Mucosa of descending colon (tissue), 3 donors: ENCODE results near the gene UCP3. TPM values are rescaled to one million over a fixed set of nuclear protein-coding genes. Genes with fewer than 3 reads are reported as not detected.

Experiments
- ATAC-seq: fragments of 200-7000 bp; cut with Tn5 transposase; one replicate; pipeline ENCODE4 v1.9.1; 2020; ENCODE audit warnings: mild to moderate bottlenecking, moderate library complexity
- DNase-seq, 3 donors: peaks; one replicate each; pipeline ENCODE4 v3.0.0-alpha.2; 2020
- H3K36me3 ChIP-seq: fragments of 200-600 bp; one replicate; pipeline ENCODE4 v1.8.0; 2021; ENCODE audit warnings: low read depth, mild to moderate bottlenecking
- H3K4me1 ChIP-seq: fragments of 200-600 bp; one replicate; pipeline ENCODE4 v1.8.0; 2021; ENCODE audit warnings: low read depth, mild to moderate bottlenecking
- H3K4me3 ChIP-seq: fragments of 200-600 bp; one replicate; pipeline ENCODE4 v1.8.0; 2021; ENCODE audit warnings: mild to moderate bottlenecking
- H3K9me3 ChIP-seq: fragments of 200-600 bp; one replicate; pipeline ENCODE4 v1.8.0; 2021; ENCODE audit warnings: mild to moderate bottlenecking
- intact Hi-C, 2 donors: fragments of 100-400 bp; cut with DNase I in 1 of 2; cut with micrococcal nuclease in 1 of 2; formaldehyde crosslinking; loops; one replicate each; pipeline versions ENCODE4 v1.11.0 to v1.11.1; 2022; cut with DNase I, micrococcal nuclease
- total RNA-seq, 3 donors: library from RNA; stranded (reverse); fragmentation: NEBNext Ultra II Directional in 2 of 3; extraction: Animal tissue kit (Norgen Biotek cat#: 25700) in 2 of 3; gene quantifications; one replicate each; pipeline versions ENCODE4 v1.2.1 to v1.2.4, GENCODE V29; 2021 to 2023
- TF ChIP-seq, protein P1 (sequence below): fragments of 200-600 bp; IDR thresholded peaks from one replicate; pipeline ENCODE4 v1.8.0; 2022; ENCODE audit warnings: antibody characterized with exemption, mild to moderate bottlenecking
- donor health status: DM: no; HTN: no; CAD: no; lungs with moderate emphysema.
- donor health status: DM: no; HTN: no; CAD: no.
- donor health status: DM: no; HTN: yes; CAD: no.

The UCP3 gene
- total RNA-seq, 3 donors from 2014 or later, result 0.90 to 2.8 (median 2.2) TPM

DNA sequence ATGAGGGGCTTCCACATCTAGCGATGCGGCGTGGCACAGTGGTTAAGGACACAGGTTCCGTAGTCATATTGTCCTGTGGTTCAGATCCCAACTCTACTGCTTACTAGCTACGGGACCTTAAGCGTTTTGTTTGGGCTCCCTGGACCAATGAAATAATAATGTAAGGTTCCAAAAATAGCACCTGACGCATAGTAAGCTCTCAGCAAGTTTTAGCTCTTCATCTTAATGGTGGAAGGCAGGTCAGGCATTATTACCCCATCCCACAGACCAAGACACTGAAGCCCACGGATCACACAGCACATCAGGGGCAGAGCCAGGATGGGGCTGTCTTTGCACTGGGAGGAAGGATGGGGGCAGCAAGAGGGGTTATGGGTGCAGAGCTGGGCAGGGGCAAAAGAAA is 45.0 kb downstream of the UCP3 start:
- DNase-seq, result no peak
- no peak overlapping the region for H3K4me3 ChIP-seq
- ATAC-seq, result no peak
- TF ChIP-seq, protein P1, sequence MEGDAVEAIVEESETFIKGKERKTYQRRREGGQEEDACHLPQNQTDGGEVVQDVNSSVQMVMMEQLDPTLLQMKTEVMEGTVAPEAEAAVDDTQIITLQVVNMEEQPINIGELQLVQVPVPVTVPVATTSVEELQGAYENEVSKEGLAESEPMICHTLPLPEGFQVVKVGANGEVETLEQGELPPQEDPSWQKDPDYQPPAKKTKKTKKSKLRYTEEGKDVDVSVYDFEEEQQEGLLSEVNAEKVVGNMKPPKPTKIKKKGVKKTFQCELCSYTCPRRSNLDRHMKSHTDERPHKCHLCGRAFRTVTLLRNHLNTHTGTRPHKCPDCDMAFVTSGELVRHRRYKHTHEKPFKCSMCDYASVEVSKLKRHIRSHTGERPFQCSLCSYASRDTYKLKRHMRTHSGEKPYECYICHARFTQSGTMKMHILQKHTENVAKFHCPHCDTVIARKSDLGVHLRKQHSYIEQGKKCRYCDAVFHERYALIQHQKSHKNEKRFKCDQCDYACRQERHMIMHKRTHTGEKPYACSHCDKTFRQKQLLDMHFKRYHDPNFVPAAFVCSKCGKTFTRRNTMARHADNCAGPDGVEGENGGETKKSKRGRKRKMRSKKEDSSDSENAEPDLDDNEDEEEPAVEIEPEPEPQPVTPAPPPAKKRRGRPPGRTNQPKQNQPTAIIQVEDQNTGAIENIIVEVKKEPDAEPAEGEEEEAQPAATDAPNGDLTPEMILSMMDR, result no peak
- H3K4me1 ChIP-seq, result no peaks in the 10 kb centered on the region
- H3K9me3 ChIP-seq, result no peaks in the 10 kb centered on the region
- intact Hi-C loops, result no loop called here
- H3K36me3 ChIP-seq, result no peaks in the 10 kb centered on the region

DNA sequence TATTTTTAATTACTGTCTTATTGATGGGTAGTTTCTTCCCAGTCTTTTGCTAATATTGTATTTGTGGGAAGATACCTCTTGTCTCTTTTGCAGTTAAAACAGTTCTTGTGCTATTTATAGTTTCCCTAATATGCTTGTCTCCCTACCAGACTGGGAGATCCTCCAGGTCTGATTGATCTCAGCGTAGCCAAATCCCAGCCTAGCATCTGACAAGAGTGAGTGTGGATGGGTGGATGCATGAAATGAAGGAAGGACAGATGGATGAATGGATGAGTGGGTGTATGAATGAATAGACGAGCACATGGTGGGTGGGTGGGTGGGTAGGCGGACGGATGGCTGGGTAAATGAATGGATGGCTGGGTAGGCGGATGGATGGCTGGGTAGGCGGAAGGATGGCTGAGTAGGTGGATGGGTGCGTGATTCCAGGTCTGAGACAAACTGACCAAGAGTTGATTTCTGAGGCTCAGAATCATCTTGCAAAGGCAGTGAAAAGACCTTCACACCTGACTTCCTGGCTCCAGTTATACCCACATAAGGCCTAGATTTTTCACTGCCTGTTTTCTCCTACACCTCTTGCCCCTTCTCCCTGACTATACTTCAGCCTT is 46.7 kb downstream of the UCP3 start:
- no peaks in the 10 kb centered on the region for H3K4me1 ChIP-seq
- intact Hi-C loops, result no loop called here
- H3K36me3 ChIP-seq, result no peaks in the 10 kb centered on the region
- DNase-seq (no peak), ATAC-seq (no peak)
- no peaks in the 10 kb centered on the region for H3K9me3 ChIP-seq
- TF ChIP-seq, protein P1, result no peak
- H3K4me3 ChIP-seq, result no peak overlapping the region

DNA sequence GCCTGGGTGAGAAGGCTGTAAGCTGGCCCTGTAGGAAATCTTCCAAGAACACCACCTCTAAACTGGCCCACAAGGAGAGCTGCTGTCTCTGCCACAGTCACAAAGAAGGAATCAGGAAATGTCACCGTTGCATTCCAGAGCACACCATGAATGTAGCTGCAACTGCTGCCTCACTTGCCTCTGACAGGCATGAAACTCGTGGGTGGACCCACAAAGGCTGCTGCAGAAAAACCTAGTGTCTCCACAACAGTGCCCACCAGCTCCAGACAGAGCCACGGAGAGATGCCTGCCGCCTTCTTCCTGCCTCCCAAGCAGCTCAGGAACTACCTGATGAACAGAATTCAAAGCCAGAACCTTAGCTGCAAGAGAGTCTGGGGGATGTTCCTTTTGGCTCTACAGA is 47.6 kb downstream of the UCP3 start:
- intact Hi-C loops, result no loop called here
- no peaks in the 10 kb centered on the region for H3K9me3 ChIP-seq
- no peaks in the 10 kb centered on the region for H3K4me1 ChIP-seq
- TF ChIP-seq, protein P1, result no peak
- H3K4me3 ChIP-seq, result no peak overlapping the region
- DNase-seq (no peak), ATAC-seq (no peak)
- H3K36me3 ChIP-seq, result no peaks in the 10 kb centered on the region

DNA sequence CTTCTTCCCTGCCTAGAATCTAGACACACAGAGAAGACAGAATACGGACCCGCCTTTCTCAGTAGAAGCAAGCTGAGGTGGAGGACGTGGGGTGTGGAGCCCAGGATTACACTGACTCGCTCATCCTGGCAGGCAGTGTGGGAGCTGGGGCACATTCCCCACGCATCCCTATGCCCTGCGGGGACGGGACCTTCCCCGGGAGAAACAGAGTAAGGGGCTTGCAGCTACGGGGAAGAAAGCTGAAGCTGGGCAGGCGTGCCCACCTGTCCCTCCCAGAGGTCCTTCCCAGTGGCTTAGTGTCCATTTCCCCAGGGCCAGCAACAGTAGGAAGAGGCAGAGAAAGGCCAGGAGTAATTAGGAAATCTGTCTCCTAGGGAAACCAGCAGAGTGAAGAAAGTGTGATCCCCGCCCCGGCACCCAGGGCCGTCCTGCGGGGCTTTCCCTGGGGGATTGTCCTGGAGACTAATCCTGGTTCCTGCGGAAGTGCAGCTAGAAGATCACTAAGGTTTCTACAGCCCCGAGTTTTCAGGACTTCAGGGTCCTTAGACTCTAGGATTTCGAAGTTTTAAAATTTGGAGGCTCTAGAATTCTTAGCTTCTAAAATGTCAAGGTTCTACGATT is 50.3 kb downstream of the UCP3 start:
- intact Hi-C loops, result no loop called here
- Histone ChIP-seq H3K36me3 (no peaks in the 10 kb centered on the region), H3K4me3 (no peak overlapping the region), H3K9me3 (no peaks in the 10 kb centered on the region), H3K4me1 (no peaks in the 10 kb centered on the region)
- DNase-seq (no peak), ATAC-seq (peak; percentile 22)
- TF ChIP-seq, protein P1, result no peak

DNA sequence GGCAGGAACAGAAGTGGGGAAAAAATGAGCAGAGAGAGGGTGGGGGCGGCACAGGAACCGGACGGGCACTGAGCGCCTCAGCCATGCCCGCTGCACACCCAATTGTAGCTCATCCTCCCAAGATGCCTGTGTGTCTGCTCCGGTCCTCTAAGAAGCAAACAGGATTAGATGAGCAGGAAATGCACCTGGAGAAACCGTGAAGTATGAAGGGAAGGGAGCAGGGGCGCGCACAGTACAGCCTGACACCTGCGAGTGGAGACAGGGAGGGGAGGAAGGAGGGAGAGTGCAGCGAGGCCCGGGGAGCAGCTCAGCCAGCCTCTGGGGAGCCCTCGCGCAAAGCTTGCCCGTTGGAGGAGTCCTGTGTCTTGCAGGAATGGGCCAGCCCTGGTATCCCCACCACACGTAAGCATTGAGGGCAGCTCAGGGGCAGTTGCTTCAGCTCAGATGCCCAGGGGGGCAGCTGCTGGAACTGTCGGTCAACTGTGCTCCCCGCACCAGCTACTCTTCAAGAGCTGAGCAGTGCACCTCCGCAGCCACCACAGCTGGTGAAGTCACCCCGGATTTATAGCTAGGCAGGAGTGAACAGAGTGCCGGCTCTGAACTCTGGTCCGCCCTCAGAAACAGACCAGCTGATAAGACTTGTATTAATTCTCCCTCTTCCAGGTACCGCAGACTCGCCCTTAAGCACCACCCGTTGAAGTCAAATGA is 51.1 kb downstream of the UCP3 start:
- intact Hi-C loops, result no loop called here
- Histone ChIP-seq H3K4me1 (no peaks in the 10 kb centered on the region), H3K9me3 (no peaks in the 10 kb centered on the region), H3K36me3 (no peaks in the 10 kb centered on the region), H3K4me3 (no peak overlapping the region)
- ATAC-seq, result peak; percentile 69
- TF ChIP-seq, protein P1, result no peak
- DNase-seq, result no peak
